Chondrocyte (in vitro differentiated cells): ENCODE measurements around the gene POLD3. TPM values are rescaled to one million over a fixed set of nuclear protein-coding genes. Genes with fewer than 3 reads are reported as not detected.
"Not testable (repeated sequence)": the region's sequence is repeated elsewhere in the genome, so short reads cannot be mapped to it uniquely, and the experiment has no call there.

Source experiments
- DNase-seq: peaks from one replicate; pipeline ENCODE4 v3.0.0; 2021; ENCODE audit warnings: mixed read lengths, low spot score
- H3K27ac Mint-ChIP-seq: one replicate; pipeline ENCODE4 v1.8.0; 2021; ENCODE audit warnings: mild to moderate bottlenecking, moderate library complexity, mixed read lengths; ENCODE audit not compliant: unreplicated experiment
- H3K27me3 Mint-ChIP-seq: 2 replicates; pipeline ENCODE4 v1.8.0; 2021; ENCODE audit warnings: low read depth, mixed read lengths
- H3K36me3 Mint-ChIP-seq: 2 replicates; pipeline ENCODE4 v1.8.0; 2021; ENCODE audit warnings: low read depth, mixed read lengths
- H3K4me1 Mint-ChIP-seq: 2 replicates; pipeline ENCODE4 v1.8.0; 2021; ENCODE audit warnings: low read depth, mild to moderate bottlenecking, mixed read lengths
- H3K4me3 Mint-ChIP-seq: one replicate; pipeline ENCODE4 v1.8.0; 2021; ENCODE audit warnings: mild to moderate bottlenecking, moderate library complexity, mixed read lengths; ENCODE audit not compliant: unreplicated experiment
- H3K9me3 Mint-ChIP-seq: 2 replicates; pipeline ENCODE4 v1.8.0; 2021; ENCODE audit warnings: low read depth, mixed read lengths
- total RNA-seq: library from RNA; stranded (reverse); gene quantifications from 3 replicates; pipeline ENCODE4 v1.2.1, GENCODE V29; 2021
- TF ChIP-seq, protein P1 (sequence below): fragments of 200-600 bp; sonication (generic); IDR thresholded peaks from 2 replicates; pipeline ENCODE4 v1.5.0; 2021; ENCODE audit warnings: antibody characterized with exemption, mild to moderate bottlenecking, moderate library complexity

Gene POLD3
- total RNA-seq, 1 donor from 2014 or later: 9.4 TPM

- TF ChIP-seq, protein P1, sequence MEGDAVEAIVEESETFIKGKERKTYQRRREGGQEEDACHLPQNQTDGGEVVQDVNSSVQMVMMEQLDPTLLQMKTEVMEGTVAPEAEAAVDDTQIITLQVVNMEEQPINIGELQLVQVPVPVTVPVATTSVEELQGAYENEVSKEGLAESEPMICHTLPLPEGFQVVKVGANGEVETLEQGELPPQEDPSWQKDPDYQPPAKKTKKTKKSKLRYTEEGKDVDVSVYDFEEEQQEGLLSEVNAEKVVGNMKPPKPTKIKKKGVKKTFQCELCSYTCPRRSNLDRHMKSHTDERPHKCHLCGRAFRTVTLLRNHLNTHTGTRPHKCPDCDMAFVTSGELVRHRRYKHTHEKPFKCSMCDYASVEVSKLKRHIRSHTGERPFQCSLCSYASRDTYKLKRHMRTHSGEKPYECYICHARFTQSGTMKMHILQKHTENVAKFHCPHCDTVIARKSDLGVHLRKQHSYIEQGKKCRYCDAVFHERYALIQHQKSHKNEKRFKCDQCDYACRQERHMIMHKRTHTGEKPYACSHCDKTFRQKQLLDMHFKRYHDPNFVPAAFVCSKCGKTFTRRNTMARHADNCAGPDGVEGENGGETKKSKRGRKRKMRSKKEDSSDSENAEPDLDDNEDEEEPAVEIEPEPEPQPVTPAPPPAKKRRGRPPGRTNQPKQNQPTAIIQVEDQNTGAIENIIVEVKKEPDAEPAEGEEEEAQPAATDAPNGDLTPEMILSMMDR: no peak
- H3K27ac Mint-ChIP-seq: no peak overlapping the region
- DNase-seq: no peak
- no peaks in the 10 kb centered on the region for H3K36me3 Mint-ChIP-seq
- no peak overlapping the region for H3K4me3 Mint-ChIP-seq
- H3K4me1 Mint-ChIP-seq: peaks cover 6% of the 10 kb centered on the region
- no peaks in the 10 kb centered on the region for H3K27me3 Mint-ChIP-seq
- no peaks in the 10 kb centered on the region for H3K9me3 Mint-ChIP-seq
Measured at GRCh38 chr11:74577181-74577580, 15.2 kb upstream of the POLD3 start.

DNA sequence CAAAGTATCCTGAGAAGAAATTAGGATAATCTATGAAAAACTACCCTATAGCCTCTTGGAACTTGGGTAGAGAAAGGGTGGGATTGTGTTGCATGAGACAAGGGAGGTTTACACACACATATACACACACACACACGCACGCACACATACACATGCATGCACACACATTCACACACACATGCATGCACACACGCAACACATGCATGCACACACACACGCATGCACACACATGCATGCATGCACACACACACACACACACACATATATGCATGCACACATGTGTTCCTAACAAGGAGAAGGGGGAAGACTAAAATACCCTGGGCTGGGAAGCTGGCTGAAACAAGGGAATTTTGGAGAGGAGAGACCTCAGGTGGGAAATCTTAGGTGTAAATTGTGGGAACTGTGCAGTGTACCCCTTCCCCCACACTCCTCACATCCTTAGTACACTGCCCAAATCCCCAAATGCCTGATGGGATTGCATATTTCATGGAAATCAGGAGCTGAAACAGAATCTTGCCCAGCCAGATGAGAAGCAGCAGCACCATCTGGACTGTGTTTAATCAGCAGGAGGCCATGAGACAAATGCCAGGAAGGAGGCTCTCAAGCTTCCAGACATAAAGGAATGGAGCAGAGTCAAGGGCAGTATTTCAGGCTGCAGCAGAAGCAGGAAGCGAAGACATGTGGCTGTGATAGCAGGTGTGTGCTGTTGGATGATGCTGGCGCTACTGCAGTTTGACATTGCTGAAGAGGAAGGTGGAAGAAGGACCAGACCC, 14.6 kb upstream of the POLD3 start:
- H3K4me1 Mint-ChIP-seq: peaks cover 6% of the 10 kb centered on the region
- TF ChIP-seq, protein P1: no peak
- no peak overlapping the region for H3K4me3 Mint-ChIP-seq
- no peak overlapping the region for H3K27ac Mint-ChIP-seq
- no peaks in the 10 kb centered on the region for H3K9me3 Mint-ChIP-seq
- DNase-seq: no peak
- no peaks in the 10 kb centered on the region for H3K27me3 Mint-ChIP-seq
- H3K36me3 Mint-ChIP-seq: no peaks in the 10 kb centered on the region

- no peaks in the 10 kb centered on the region for H3K36me3 Mint-ChIP-seq
- H3K27ac Mint-ChIP-seq: no peak overlapping the region
- no peaks in the 10 kb centered on the region for H3K27me3 Mint-ChIP-seq
- no peak overlapping the region for H3K4me3 Mint-ChIP-seq
- DNase-seq: no peak
- H3K4me1 Mint-ChIP-seq: peaks cover 6% of the 10 kb centered on the region
- TF ChIP-seq, protein P1: no peak
- H3K9me3 Mint-ChIP-seq: no peaks in the 10 kb centered on the region
Measured at GRCh38 chr11:74579577-74580270, 12.7 kb upstream of the POLD3 start.

- Mint-ChIP-seq H3K4me1 (peaks cover 6% of the 10 kb centered on the region), H3K36me3 (no peaks in the 10 kb centered on the region), H3K27ac (no peak overlapping the region), H3K4me3 (no peak overlapping the region), H3K27me3 (no peaks in the 10 kb centered on the region), H3K9me3 (no peaks in the 10 kb centered on the region)
- DNase-seq: no peak
- TF ChIP-seq, protein P1: no peak
Measured at GRCh38 chr11:74581954-74582547, 10.3 kb upstream of the POLD3 start.

DNA sequence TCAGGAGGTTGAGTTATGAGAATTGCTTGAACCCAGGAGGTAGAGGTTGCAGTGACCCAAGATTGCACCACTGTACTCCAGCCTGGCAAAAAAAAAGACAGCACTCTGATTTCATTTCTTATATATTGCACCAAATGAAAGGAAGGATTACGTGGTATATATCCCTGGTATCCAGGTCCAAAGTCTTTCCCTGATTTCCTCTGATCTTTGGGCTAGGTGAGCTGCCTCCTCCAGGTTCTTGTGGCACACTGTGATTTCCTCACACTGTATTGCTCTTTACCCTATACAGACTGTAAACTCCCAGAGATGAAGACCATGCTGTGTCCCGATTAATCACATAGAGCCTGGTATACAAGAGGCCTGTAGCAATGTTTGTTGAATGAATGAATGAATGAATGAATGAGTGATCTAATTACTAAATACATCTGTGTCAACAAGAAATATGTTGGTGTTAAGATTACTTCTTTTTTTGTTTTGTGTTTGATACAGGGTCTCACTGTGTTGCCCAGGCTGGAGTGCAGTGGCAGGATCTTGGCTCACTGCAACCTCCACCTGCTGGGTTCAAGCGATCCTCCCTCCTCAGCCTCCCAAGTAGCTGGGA, 9.3 kb upstream of the POLD3 start:
- Mint-ChIP-seq H3K36me3 (no peaks in the 10 kb centered on the region), H3K27ac (no peak overlapping the region), H3K4me3 (no peak overlapping the region), H3K4me1 (peaks cover under 1% of the 10 kb centered on the region), H3K9me3 (no peaks in the 10 kb centered on the region), H3K27me3 (no peaks in the 10 kb centered on the region)
- no peak for DNase-seq
- TF ChIP-seq, protein P1: no peak

- not testable (repeated sequence) for H3K4me3 Mint-ChIP-seq, H3K27me3 Mint-ChIP-seq, DNase-seq, H3K36me3 Mint-ChIP-seq, H3K27ac Mint-ChIP-seq, H3K9me3 Mint-ChIP-seq
- peaks cover 21% of the 10 kb centered on the region for H3K4me1 Mint-ChIP-seq
Measured at GRCh38 chr11:74590492-74590891, 1.9 kb upstream of the POLD3 start.
